Measurements from ENCODE around the gene GCN1. TPM values are rescaled to one million over a fixed set of nuclear protein-coding genes. Genes with fewer than 3 reads are reported as not detected.

Gene GCN1
- total RNA-seq, 1 donor from 2014 or later = 155 TPM

DNA sequence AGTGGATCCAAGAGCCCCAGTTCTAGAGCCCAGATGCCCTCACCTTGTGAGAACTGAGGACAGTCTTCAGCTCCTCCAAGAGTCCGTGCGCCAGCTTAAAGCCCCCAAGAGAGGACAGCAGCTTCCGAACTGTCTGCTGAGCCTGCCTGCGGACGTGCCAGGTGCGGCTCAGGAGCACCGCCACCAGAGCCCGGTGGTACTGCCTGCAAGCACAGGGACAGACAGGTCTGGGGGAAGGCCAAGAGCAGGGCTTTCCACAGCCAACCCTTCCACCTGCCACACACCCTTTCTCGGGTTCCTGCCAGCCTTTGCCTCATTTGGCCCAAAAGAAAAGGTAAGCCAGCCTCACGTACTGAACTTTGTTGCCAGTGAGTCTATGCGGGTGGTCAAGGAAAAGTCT, 30.2 kb downstream of the GCN1 start:
- Mint-ChIP-seq H3K9me3 (no peaks in the 10 kb centered on the region), H3K4me3 (no peak overlapping the region), H3K27me3 (no peaks in the 10 kb centered on the region), H3K4me1 (peaks cover 3% of the 10 kb centered on the region), H3K36me3 (ENCODE audit: low read depth) (peaks cover 76% of the 10 kb centered on the region), H3K27ac (no peak overlapping the region)
- DNase-seq = no peak
- CTCF ChIA-PET = no interaction called here
- POLR2A ChIA-PET = interaction anchor here (0.6 to 1.0 kb wide), 2 partner anchors 37 to 86 kb away, joined by 3 read pairs; partner anchors contain the start of gene RPLP0
- ATAC-seq (ENCODE audit: low read depth) = no peak
- intact Hi-C loops (cut with micrococcal nuclease) = no loop called here
- TF ChIP-seq, protein P1, sequence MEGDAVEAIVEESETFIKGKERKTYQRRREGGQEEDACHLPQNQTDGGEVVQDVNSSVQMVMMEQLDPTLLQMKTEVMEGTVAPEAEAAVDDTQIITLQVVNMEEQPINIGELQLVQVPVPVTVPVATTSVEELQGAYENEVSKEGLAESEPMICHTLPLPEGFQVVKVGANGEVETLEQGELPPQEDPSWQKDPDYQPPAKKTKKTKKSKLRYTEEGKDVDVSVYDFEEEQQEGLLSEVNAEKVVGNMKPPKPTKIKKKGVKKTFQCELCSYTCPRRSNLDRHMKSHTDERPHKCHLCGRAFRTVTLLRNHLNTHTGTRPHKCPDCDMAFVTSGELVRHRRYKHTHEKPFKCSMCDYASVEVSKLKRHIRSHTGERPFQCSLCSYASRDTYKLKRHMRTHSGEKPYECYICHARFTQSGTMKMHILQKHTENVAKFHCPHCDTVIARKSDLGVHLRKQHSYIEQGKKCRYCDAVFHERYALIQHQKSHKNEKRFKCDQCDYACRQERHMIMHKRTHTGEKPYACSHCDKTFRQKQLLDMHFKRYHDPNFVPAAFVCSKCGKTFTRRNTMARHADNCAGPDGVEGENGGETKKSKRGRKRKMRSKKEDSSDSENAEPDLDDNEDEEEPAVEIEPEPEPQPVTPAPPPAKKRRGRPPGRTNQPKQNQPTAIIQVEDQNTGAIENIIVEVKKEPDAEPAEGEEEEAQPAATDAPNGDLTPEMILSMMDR (IDR thresholded peaks at IDR 0.05) = no peak

DNA sequence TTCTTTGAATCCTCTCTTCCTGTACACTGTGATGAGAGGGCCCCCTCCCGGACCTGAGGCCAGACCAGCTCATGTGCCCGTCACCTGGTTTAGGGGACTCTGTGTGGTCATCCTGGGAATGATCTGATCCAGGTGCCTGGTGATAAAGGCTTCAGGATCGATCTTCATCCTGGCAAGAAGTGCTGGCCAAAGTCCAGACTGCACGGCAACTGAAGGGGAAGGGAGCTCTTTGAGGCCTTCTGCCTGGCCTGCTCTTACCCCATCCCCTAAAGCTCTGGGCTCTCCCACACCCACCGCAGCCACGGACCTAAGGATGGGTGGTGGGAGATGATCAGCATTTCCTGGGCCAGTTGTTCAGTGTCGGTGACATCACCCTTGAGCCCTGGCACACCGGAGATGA, 31.8 kb downstream of the GCN1 start:
- intact Hi-C loops (cut with micrococcal nuclease) = no loop called here
- no peaks in the 10 kb centered on the region for H3K27me3 Mint-ChIP-seq
- no peak for DNase-seq
- peaks cover 1% of the 10 kb centered on the region for H3K4me1 Mint-ChIP-seq
- no peak overlapping the region for H3K4me3 Mint-ChIP-seq
- TF ChIP-seq, protein P1 (IDR thresholded peaks at IDR 0.05) = no peak
- no peak for ATAC-seq (ENCODE audit: low read depth)
- POLR2A ChIA-PET = no interaction called here
- H3K9me3 Mint-ChIP-seq = no peaks in the 10 kb centered on the region
- CTCF ChIA-PET = no interaction called here
- peaks cover 80% of the 10 kb centered on the region for H3K36me3 Mint-ChIP-seq (ENCODE audit: low read depth)
- H3K27ac Mint-ChIP-seq = no peak overlapping the region

DNA sequence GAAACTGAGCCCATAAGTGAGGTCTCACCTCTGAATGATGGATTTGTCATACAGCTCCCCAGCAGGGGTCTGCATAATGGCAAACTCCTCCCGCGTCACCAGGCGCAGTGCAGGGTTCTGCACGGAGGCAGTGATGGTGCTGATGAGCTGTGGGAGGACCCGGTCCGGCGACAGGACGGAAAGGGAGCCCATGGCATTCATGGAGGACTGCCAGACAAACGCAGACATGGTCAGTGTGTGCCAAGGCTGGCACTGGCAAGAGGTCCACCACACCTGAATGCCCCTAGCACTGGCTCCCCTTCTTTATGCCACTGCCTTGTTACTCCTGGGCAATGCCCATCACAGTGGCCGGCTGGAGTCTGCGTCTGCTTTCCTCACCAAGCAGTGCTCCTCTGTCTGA, 32.7 kb downstream of the GCN1 start:
- intact Hi-C loops (cut with micrococcal nuclease) = no loop called here
- Mint-ChIP-seq H3K4me3 (no peak overlapping the region), H3K27me3 (no peaks in the 10 kb centered on the region), H3K36me3 (ENCODE audit: low read depth) (peaks cover 81% of the 10 kb centered on the region), H3K9me3 (no peaks in the 10 kb centered on the region), H3K27ac (no peak overlapping the region), H3K4me1 (no peaks in the 10 kb centered on the region)
- ATAC-seq (ENCODE audit: low read depth) (no peak), DNase-seq (no peak)
- POLR2A ChIA-PET = no interaction called here
- CTCF ChIA-PET = no interaction called here
- TF ChIP-seq, protein P1 (IDR thresholded peaks at IDR 0.05) = no peak

DNA sequence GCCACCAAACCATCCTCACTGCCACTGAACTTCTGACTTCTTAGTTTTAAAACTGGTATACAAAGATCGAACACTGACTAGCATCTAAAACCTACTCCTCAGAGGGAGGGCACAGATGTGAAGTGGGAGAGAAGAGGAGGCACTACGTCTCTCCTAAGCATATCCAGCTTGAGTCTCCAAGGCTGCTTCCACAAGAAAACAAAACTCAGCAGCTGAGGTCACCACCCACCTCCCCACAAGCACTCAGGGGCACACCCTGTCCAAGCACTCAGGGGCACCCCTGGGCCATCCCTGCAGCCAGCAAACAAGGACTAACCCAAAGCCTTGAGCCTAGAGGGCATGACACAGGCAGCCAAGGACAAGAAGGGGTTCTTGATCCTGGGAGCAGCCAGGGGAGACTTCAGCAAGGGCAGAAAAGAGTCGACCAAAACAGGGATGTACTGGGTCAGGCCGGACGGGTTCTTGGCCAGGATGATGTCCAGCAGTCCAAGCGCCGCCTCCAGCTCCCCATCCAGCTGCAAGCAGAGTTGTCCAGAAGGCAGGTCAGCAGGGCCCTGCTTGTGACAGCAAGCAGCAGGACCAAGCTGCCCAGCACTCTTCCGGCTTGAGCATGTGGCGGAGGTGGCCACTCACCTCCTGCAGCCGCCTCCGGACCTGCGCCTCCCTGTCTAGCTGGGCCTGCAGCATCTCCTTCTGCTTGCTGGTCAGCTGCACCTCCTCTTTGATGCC, 34.8 kb downstream of the GCN1 start:
- POLR2A ChIA-PET = interaction anchor here (1.3 kb wide), 1 partner anchor 40 kb away, joined by 3 read pairs; no protein-coding TSS in a partner anchor
- no peak overlapping the region for H3K27ac Mint-ChIP-seq
- ATAC-seq (ENCODE audit: low read depth) = no peak

DNA sequence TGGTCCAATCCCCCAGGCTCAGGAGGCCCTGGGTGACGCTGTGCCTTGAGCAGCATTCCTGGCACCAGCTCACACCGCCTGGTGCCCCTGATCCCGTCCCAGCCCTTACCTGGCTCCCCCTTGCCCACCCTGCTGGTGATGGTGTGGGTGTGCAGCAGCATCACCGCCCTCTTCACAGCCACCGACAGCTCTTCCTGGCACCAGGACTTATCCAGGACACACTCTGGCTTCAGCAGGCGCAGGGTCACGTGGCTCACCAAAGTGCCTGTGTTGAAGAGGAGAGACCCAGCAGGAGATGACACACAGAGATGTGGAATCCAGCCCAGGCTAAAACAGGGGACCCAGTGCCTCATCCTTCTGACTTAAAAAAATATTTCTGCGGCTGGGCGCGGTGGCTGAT, 36.2 kb downstream of the GCN1 start:
- peaks cover 97% of the 10 kb centered on the region for H3K36me3 Mint-ChIP-seq (ENCODE audit: low read depth)
- TF ChIP-seq, protein P1 (IDR thresholded peaks at IDR 0.05) = no peak
- ChIA-PET POLR2A (no interaction called here), CTCF (no interaction called here)
- DNase-seq = no peak
- intact Hi-C loops (cut with micrococcal nuclease) = no loop called here
- no peaks in the 10 kb centered on the region for H3K27me3 Mint-ChIP-seq
- H3K9me3 Mint-ChIP-seq = no peaks in the 10 kb centered on the region
- no peak overlapping the region for H3K4me3 Mint-ChIP-seq
- no peak overlapping the region for H3K27ac Mint-ChIP-seq
- ATAC-seq (ENCODE audit: low read depth) = no peak
- no peaks in the 10 kb centered on the region for H3K4me1 Mint-ChIP-seq

More for the DNA sequence above, 34.8 kb downstream of the GCN1 start:
- Mint-ChIP-seq H3K27me3 (no peaks in the 10 kb centered on the region), H3K4me1 (no peaks in the 10 kb centered on the region), H3K36me3 (ENCODE audit: low read depth) (peaks cover 97% of the 10 kb centered on the region), H3K9me3 (no peaks in the 10 kb centered on the region), H3K4me3 (no peak overlapping the region)
- CTCF ChIA-PET = no interaction called here
- TF ChIP-seq, protein P1 (IDR thresholded peaks at IDR 0.05) = no peak
- DNase-seq = no peak
- intact Hi-C loops (cut with micrococcal nuclease) = no loop called here
